GM12892 (cell line): ENCODE results near the gene FSCN2.

ENCODE experiments used
- DNase-seq: peaks from one replicate; pipeline ENCODE4 v3.0.0; 2011; ENCODE audit not compliant: insufficient read length
- FAIRE-seq: peaks from 2 replicates; lab custom pipeline; 2011; peaks lifted over from hg19 to GRCh38; lab: Jason Lieb, UNC
- POLR2A ChIP-seq: IDR thresholded peaks from 2 replicates; pipeline ENCODE4 v1.6.1; 2011; ENCODE audit warnings: low read depth, low read length, control low read depth
- POLR2AphosphoS5 ChIP-seq: IDR thresholded peaks from 2 replicates; pipeline ENCODE4 v1.6.1; 2011; ENCODE audit warnings: low read depth, low read length, control low read depth
- TAF1 ChIP-seq: IDR thresholded peaks from 2 replicates; pipeline ENCODE4 v1.6.1; 2011; ENCODE audit warnings: low read depth, mild to moderate bottlenecking, control low read depth, low read length, borderline replicate concordance

FSCN2 gene

GRCh38 chr17:81510785-81511553 is 17.2 kb upstream of the FSCN2 start:
- FAIRE-seq: peak; percentile 50
- DNase-seq: no peak
- TF ChIP-seq POLR2A (peak; percentile 50), TAF1 (no peak), POLR2AphosphoS5 (peak; percentile 24; the same call in 1 of the 2 replicates)

DNA sequence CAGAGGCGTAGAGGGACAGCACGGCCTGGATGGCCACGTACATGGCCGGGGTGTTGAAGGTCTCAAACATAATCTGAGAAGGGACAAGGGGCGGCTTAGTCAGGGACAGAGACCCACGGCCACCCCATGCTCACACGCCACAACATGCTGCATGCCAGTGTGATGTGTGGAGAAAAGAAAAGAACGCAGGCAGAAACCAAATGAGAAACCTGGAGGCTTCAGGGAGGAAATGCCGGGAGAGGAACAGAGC is 16.7 kb upstream of the FSCN2 start:
- no peak for DNase-seq
- TF ChIP-seq POLR2AphosphoS5 (no peak), TAF1 (no peak)
- FAIRE-seq: no peak

- TF ChIP-seq TAF1: no peak
- peak; percentile 78 for TF ChIP-seq POLR2A
- TF ChIP-seq POLR2AphosphoS5: peak; percentile 93
- FAIRE-seq (peak; percentile 79), DNase-seq (no peak)
These were observed 16.2 kb upstream of the FSCN2 start for GRCh38 chr17:81511804-81512561.

DNA sequence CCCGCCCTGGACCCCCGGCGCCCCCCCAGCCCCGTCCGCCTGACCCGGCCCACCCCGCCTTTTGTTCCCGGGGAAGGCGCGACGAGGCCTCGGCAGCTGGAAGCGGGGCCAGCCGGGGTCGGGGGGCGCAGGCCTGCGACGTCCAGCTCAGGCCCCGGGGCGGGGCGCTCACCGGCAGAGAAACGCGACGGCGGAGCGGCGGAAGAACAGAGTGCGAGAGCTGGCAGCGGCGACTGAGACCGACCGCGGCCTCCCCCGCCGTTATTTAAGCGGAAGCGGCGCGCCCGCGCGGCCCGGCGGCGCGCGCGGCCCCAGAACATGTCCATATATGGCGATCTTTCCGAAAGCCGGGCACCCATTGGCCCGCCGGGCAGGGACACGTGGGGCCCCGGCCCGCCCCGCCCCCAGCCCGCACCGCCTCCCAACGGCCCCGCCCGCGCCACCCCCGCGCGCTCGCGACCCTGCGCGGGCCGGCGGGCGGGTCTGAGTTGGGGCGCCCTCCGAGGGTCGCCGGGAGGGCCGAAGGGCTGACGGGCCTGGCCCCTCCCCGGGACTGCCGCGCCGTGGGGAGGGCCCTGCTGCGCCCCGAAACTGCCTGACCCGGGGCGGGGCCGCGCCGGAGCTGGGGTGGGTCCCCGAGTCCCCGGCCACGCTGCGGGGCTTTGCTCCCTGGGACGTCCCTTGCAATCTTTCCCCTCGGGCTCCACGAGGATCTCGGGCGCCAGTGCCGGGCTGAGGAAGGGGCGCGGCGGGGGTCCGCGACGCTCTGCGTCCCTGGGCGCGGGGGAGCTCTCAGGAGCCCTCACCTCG is 15.4 kb upstream of the FSCN2 start, which contains the start of gene ACTG1:
TSS of gene ACTG1 (minus strand) at position 238 of the 810 bp plus-strand sequence. CDS start 445 bp downstream, outside the sequence.
- peak; percentile 97 for TF ChIP-seq POLR2AphosphoS5
- peak; percentile 96 for TF ChIP-seq TAF1
- peak; percentile 97 for TF ChIP-seq POLR2A
- FAIRE-seq: peak; percentile 78
- DNase-seq: peak; percentile 84

GRCh38 chr17:81513372-81513752 is 14.8 kb upstream of the FSCN2 start:
- FAIRE-seq (no peak), DNase-seq (no peak)
- TF ChIP-seq TAF1: no peak; the same call in 1 of the 2 replicates
- no peak for TF ChIP-seq POLR2AphosphoS5
- TF ChIP-seq POLR2A: peak; percentile 75

GRCh38 chr17:81513753-81514488 is 14.3 kb upstream of the FSCN2 start:
- TF ChIP-seq TAF1 (no peak), POLR2AphosphoS5 (no peak), POLR2A (no peak; the same call in 1 of the 2 replicates)
- DNase-seq: no peak

DNA sequence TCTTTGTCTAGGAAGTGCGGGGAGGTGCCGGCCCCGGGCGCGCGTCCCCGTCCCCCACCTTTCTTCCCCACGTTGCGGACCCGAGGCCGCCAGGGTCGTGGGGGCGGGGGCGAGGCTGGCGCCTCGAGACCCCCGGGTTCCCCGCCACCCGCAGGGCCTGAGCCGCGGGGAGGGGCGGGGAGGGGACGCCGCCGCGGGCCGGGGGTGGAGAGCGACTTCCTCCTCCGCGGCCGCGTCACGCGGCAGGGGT is 13.8 kb upstream of the FSCN2 start:
- TF ChIP-seq POLR2AphosphoS5 (no peak), TAF1 (no peak), POLR2A (no peak)
- DNase-seq: no peak
- no peak for FAIRE-seq

More at GRCh38 chr17:81513753-81514488, 14.3 kb upstream of the FSCN2 start:
- FAIRE-seq: peak; percentile 24

DNA sequence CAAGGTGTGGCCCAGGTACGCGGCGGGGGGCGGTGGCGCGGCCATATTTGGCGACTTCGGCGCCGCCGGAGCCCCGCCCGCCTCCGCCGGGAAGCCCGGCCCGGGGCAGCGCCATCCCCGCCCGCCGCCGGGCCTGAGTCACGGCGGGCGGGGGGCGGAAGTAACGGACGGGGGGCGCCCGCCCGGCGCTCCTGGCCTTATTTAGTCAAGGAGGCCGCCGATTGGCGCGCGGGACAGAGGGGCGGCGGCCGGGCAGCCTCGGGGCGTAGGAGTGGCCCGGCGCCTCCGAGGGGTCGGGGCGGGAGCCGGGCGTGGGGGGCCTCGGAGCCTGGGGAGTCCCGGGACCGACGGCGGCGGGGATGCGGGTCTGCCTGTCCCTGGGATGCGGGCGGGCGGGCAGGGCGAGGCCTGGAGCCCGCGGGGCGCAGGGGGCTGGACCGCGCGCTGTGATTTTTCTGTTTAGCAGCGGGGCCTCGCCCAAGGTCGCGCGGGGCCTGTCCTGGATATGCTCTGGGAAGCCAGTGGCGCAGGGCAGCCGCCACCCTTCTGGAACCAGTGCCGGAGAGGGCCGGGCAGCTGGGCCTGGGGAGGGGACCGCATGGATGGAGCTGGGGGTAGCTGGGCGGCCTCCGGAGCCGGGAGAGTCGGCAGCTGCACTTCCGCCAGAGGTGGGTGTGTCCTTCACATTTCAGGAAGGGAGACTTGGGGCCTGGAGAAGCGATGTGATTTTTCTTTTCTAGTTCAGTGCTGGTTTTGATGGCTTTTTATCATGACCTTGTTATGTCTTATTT is 13.2 kb upstream of the FSCN2 start:
- DNase-seq: no peak
- TF ChIP-seq TAF1 (no peak; the same call in 1 of the 2 replicates), POLR2AphosphoS5 (peak; percentile 85), POLR2A (peak; percentile 76; the same call in 1 of the 2 replicates)
- FAIRE-seq: peak; percentile 92

DNA sequence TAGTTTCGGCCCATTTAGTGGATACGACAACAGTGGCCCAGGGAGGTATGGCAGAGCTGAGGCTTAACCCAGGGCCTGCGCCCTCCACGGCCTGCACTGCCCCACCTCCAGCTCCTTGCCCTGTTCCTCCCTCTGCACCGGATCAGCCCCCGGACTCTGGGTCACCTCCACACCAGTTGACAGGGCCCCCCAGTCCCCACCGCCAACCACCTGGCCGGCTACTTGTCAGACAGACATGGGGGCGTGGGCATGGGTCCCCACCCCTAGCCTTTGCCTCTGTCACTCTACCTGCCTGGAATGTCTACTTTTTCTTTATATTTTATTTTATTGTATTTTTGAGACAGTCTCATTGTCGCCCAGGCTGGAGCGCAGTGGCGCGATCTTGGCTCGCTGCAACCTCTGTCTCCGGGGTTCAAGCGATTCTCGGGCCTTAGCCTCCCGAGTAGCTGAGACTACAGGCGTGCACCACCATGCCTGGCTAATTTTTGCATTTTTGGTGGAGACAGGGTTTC is 12.6 kb upstream of the FSCN2 start:
- DNase-seq (no peak), FAIRE-seq (peak; percentile 83)
- TF ChIP-seq TAF1 (no peak), POLR2A (peak; percentile 30; the same call in 1 of the 2 replicates), POLR2AphosphoS5 (peak; percentile 57; the same call in 1 of the 2 replicates)

DNA sequence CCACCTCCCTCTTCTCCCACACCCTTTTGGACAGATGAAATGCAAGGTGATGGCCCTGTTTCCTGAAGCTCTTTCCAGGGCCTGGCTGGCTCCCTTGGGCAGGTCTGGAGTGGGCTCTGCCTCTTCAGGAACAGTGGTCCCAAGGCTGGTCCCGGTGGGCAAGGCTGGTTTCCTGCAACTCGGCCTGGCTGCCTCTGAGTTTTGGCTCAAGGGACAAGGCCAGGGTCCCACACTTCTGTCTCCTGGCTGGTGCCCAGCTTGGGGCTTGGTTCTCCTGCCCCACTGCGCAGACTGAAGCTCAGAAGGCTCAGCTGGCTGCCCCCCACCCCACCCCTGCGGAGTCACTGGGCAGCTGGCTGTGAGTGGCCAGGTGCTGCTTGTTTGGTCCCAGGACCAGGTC is 11.7 kb upstream of the FSCN2 start:
- DNase-seq (no peak), FAIRE-seq (peak; percentile 79)
- TF ChIP-seq TAF1 (no peak), POLR2AphosphoS5 (peak; percentile 66), POLR2A (no peak)
